ENCODE data around the gene GNB3.

GNB3 gene

DNA sequence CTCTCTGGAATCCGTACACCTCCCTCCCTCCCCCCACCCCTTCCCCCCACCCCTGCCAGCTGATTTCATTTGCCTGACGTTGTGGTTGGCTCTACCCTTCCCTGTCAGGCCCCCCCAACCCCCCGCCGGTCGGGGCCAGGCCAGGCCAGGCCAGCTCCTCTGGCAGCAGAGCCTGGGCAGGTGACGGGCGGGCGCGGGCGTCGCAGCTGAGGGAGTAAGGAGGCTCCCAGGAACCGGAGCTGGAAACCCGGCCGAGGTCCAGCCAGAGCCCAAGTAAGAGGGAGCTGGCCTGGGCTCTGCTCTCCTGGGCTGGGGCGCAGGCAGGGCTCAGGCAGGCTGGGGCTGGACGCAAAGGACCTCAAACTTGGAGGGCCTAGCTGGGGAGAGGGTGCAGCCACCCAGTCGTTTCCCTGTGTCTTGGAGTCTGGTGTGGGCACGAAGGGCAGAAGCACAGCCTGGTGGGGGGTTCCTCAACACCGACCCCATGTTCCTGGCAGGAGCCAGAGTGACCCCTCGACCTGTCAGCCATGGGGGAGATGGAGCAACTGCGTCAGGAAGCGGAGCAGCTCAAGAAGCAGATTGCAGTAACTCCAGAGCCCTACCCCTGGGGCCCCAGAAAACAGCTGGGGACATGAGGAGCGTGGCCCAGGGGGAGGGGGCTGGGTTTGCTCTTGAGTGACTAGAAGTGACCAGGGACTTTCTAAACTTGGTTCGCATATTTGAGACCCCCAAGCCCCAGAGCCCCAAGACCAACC lies at the start of gene GNB3:
GNB3 (plus strand) TSS at position 165 of the 755 bp plus-strand sequence; CDS start at position 528, 363 bp downstream.
- no peak within 1 kb of the TSS for H3K4me3 ChIP-seq (ENCODE audit: severe bottlenecking)
- no peaks in the 10 kb centered on the region for H3K27me3 ChIP-seq (ENCODE audit: insufficient read depth, poor library complexity, severe bottlenecking)
- H3K9me3 ChIP-seq (ENCODE audit: severe bottlenecking) = no peaks in the 10 kb centered on the region
- H3K4me1 ChIP-seq (ENCODE audit: insufficient read depth, poor library complexity, severe bottlenecking) = no peaks in the 10 kb centered on the region
- H3K36me3 ChIP-seq (ENCODE audit: low read depth) = peaks cover 37% of the 10 kb centered on the region
- DNase-seq (ENCODE audit: low spot score) (no peak), ATAC-seq (ENCODE audit: low read depth) (no peak)
- TF ChIP-seq, protein P1, sequence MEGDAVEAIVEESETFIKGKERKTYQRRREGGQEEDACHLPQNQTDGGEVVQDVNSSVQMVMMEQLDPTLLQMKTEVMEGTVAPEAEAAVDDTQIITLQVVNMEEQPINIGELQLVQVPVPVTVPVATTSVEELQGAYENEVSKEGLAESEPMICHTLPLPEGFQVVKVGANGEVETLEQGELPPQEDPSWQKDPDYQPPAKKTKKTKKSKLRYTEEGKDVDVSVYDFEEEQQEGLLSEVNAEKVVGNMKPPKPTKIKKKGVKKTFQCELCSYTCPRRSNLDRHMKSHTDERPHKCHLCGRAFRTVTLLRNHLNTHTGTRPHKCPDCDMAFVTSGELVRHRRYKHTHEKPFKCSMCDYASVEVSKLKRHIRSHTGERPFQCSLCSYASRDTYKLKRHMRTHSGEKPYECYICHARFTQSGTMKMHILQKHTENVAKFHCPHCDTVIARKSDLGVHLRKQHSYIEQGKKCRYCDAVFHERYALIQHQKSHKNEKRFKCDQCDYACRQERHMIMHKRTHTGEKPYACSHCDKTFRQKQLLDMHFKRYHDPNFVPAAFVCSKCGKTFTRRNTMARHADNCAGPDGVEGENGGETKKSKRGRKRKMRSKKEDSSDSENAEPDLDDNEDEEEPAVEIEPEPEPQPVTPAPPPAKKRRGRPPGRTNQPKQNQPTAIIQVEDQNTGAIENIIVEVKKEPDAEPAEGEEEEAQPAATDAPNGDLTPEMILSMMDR (IDR thresholded peaks at IDR 0.05; ENCODE audit: poor library complexity, severe bottlenecking) = no peak
- H3K27ac ChIP-seq (ENCODE audit: poor library complexity, severe bottlenecking) = no peak within 1 kb of the TSS

DNA sequence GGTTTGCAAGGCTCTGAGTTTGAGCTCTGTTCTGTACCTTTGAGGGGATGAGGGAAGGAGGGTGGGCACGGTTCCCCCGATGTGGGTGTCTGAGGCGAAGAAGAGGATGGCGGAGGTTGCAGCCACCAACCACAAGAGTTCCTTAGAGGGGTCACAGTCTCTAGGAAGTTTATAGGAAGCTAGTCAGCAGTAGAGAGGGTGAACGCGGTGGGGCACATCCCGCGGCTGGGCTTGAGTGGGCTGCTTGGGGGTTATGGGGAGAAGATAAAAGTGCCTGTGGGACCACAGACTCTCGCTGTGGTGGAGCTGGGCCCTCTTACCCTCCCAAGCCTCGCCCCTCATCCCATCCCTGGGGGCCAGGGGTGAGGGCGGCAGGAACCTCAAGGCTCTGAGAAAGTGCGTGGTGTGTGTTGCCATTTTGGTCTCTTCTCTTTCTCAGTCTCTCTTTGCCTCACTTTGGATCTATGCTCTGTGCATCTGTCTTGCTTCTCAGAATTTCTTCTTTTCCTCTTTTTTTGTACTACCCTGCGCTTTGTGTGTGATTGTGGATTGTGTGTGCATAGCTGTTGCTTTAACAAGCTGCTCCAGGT lies 48.7 kb upstream of the GNB3 start:
- no peaks in the 10 kb centered on the region for H3K27me3 ChIP-seq (ENCODE audit: insufficient read depth, poor library complexity, severe bottlenecking)
- no peak for ATAC-seq (ENCODE audit: low read depth)
- H3K4me1 ChIP-seq (ENCODE audit: insufficient read depth, poor library complexity, severe bottlenecking) = no peaks in the 10 kb centered on the region
- no peak for DNase-seq (ENCODE audit: low spot score)
- no peaks in the 10 kb centered on the region for H3K36me3 ChIP-seq (ENCODE audit: low read depth)
- H3K27ac ChIP-seq (ENCODE audit: poor library complexity, severe bottlenecking) = no peak overlapping the region
- H3K4me3 ChIP-seq (ENCODE audit: severe bottlenecking) = no peak overlapping the region
- TF ChIP-seq, protein P1 (IDR thresholded peaks at IDR 0.05; ENCODE audit: poor library complexity, severe bottlenecking) = no peak
- no peaks in the 10 kb centered on the region for H3K9me3 ChIP-seq (ENCODE audit: severe bottlenecking)

DNA sequence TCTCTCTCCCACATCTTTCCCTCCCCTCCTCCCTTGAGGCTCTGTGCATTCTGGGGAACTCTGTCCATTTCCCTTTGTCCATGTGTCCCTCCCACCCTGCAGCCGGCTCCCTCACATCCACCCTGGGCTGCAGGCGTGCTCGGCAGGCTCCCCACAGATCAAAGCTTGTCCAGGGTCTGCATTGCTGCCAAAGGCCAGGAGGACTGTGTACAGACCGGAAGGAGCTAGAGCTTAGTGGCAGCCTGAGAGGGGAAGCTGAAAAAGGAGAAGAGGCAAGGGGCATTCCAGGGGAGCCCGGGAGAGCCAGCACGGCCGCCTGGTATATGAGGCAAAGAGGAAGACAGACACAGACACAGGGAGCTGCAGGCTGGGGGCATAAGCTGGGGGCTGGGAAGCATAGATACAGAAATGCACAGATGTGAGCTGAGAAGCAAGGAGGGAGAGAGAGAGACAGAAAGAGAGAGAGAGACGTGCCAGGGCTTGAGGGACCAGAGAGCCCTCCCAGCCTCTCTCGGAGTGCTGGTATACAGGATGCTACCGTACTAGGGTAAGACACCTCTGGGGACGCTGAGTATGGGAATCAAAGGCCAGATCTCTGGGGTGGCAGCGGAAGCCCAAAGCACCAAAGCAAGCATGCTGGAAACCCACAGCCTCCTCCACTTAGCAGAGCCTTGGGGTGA lies 48.1 kb upstream of the GNB3 start:
- Histone ChIP-seq H3K4me3 (ENCODE audit: severe bottlenecking) (no peak overlapping the region), H3K36me3 (ENCODE audit: low read depth) (no peaks in the 10 kb centered on the region), H3K27me3 (ENCODE audit: insufficient read depth, poor library complexity, severe bottlenecking) (no peaks in the 10 kb centered on the region), H3K9me3 (ENCODE audit: severe bottlenecking) (no peaks in the 10 kb centered on the region), H3K27ac (ENCODE audit: poor library complexity, severe bottlenecking) (no peak overlapping the region), H3K4me1 (ENCODE audit: insufficient read depth, poor library complexity, severe bottlenecking) (no peaks in the 10 kb centered on the region)
- ATAC-seq (ENCODE audit: low read depth) (peak; percentile 44), DNase-seq (ENCODE audit: low spot score) (no peak)
- TF ChIP-seq, protein P1 (IDR thresholded peaks at IDR 0.05; ENCODE audit: poor library complexity, severe bottlenecking) = no peak

DNA sequence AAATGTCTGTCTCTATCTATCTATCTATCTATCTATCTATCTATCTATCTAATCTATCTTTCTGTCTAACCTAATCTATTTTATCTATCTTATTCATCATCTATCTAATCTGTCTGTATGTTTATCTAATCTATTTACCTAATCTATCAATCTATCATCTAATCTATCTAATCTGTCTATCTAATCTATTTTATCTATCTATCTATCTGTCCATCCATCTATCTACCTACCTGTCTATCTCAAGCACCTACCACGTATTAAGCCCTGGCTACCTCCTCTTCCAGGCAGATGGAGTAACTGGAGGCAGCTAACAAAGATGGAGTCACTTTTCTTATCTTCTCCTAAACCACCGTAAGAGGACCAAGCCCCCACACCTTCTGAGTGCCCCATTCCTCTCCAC lies 45.6 kb upstream of the GNB3 start:
- TF ChIP-seq, protein P1 (IDR thresholded peaks at IDR 0.05; ENCODE audit: poor library complexity, severe bottlenecking) = no peak
- Histone ChIP-seq H3K4me3 (ENCODE audit: severe bottlenecking) (no peak overlapping the region), H3K27ac (ENCODE audit: poor library complexity, severe bottlenecking) (no peak overlapping the region), H3K4me1 (ENCODE audit: insufficient read depth, poor library complexity, severe bottlenecking) (no peaks in the 10 kb centered on the region), H3K27me3 (ENCODE audit: insufficient read depth, poor library complexity, severe bottlenecking) (no peaks in the 10 kb centered on the region), H3K9me3 (ENCODE audit: severe bottlenecking) (no peaks in the 10 kb centered on the region), H3K36me3 (ENCODE audit: low read depth) (no peaks in the 10 kb centered on the region)
- DNase-seq (ENCODE audit: low spot score) (no peak), ATAC-seq (ENCODE audit: low read depth) (no peak)
